Activated CD4-positive, alpha-beta T cell treated with anti-CD3 and anti-CD28 coated beads, Interleukin-2, amount 50 U/mL, for 16 hours (primary cell): Measurements from ENCODE around the gene PGBD1.
"Not testable (repeated sequence)": the region's sequence is repeated elsewhere in the genome, so short reads cannot be mapped to it uniquely, and the experiment has no call there.

ENCODE experiments used
- DNase-seq: peaks from one replicate; pipeline ENCODE4 v3.0.0-alpha.2; 2020

PGBD1 gene

DNA sequence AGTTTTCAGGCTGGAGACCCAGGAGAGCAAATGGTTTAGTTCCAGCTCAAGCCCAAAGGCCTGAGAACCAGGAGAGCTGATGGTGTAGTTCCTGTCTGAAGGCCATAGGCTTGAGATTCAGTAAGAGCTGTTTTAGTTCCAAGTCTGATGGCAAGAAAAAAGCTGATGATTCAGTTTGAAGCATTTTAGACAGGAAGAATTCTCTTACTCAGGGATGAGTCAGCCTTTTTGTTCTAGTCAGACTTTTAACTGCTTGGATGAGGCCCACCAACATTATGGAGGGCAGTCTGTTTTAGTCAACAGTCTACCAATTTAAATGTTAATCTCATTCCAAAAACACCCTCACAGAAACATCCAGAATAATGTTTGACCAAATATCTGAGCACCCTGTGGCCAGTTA lies 11.9 kb upstream of the PGBD1 start:
- DNase-seq = peak; percentile 69

DNA sequence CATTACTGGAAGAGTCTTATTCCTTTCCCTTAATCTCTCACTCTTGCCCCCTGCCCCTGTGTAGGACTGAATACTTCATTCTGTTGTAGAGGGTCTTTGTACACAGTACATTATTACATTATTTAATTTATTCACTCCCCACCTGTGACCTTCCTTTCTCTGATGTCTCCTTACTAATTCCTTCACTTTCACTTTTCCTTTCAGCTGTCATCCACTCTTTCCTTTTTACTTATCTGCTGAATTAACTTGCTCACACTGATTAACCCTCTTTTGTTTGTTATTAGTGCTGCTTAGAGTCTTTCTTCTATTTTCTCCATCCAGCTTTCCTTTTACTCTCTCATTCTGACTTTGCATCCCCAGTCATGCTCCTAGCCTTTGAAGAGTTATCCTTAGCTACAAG lies 6.5 kb upstream of the PGBD1 start:
- peak; percentile 10 for DNase-seq

DNA sequence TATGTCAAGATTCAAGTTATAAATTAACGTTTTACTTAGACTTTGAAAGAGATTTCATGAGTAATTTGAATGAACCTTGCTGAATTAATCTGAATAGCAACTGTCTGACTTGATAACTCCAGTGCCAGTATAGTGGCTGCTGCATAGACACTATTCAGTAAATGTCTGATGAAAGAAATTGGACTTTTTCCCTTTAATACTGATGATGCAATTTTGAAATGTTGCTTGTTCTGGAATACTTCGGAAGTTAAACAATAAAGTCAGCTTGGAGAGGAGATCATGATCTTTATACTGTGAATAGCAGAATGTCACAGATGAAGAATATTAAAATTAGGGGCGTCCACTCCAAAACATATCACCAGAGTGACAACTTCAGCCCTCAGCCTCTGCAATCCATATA lies 3.6 kb upstream of the PGBD1 start:
- DNase-seq = no peak

DNA sequence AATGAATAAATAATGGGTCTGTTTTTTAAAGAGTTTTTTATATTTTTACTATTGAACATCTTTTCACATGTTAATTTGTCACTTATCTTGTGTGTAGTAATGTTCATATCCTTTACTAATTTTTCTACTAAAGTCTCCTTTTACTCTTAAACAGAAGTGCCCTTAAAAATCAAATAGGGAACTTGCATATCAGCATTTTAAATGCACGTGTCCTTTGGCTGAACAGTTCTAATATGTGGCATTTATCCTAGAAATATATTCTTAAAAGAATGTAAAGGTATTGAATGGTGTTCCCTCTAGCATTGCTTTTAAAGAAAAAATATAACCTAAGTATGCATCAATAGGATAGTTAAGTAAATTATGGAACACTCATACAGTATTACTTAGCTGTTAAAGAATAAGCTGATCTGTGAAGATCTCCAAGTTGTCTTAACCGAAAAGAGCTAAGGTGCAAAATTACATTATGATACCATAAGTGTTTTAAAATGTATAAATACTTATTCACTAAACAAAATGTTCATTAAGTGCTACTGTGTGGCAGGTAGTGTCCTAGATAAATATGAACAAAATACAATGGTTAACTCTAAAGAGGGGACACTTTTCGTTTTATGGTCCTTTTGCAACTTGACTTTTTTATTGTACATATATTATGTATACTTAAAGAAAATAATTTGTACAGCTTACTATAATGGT lies 631 bp upstream of the PGBD1 start:
- DNase-seq = no peak

DNA sequence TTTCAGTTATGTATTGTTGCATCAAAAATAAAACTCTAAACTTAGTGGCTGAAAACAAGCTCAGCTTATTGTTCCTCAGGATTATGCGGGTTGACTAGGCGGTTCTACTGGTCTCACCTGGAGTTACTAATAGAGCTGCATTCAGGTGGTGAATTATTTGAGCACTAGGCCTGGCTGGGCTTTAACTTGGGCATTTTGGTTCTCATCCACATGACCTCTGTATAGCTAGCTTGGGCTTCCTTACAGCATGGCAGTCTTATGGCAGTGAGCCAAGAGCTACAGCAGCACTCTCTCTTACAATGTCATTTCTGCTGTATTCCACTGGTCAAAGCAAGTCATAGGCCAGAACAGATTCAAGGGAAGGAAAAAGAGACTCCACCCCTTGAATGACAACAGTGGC lies 1.6 kb downstream of the PGBD1 start:
- DNase-seq = no peak

DNA sequence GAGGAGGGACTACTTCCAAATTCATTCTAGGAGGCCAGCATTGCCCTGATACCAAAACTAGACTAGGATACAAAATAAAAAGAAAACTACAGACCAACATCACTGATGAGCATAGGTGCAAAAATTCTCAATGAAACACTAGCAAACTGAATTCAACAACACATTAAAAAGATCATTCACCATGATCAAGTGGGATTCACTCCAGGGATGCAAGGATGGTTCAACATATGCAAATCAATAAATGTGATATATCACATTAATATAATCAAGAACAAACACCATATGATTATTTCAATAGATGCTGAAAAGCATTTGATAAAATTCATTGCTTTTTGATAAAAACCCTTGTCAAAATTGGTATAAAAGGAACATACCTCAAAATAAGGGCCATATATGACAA lies 10.2 kb downstream of the PGBD1 start:
- no peak for DNase-seq

DNA sequence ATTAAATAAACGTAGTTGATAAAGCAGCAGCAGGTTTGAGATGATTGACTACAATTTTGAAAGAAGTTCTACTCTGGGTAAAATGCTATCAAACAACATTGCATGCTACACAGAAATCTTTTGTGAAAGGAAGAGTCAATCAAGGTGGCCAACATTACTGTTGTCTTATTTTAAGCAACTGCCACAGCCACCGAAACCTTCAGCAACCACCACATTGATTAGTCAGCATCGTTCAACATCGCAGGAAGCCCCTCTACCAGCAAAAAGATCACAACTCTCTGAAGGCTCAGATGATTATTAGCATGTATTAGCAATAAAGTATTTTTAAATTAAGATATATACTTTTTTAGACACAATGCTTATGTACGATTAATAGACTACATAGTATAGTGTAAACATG lies 14.0 kb downstream of the PGBD1 start:
- DNase-seq = no peak

DNA sequence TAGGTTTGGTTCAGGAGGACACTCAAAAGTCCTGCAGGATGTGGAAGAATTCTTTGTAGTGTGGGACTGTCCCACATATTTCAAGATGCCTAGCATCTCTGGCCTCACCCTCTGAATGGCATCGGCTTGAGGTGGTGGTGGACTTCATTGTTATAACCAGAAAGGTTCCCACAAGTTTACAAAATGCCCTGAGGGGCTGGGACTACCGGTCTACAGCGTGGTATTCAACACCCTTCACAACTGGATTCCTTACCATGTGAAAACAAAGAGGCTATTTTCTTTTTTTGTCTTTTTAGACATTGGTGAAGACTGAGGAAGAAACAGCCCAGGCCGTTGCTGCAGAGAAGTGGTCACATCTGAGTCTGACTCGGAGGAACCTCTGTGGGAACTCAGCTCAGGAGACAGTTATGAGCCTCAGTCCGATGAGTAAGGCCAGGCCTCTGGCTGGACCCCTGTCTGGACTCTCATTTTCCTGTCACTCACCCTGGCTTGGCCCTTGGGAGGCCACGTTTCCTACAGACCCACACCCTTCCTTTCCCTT lies 15.2 kb downstream of the PGBD1 start:
- DNase-seq = no peak

DNA sequence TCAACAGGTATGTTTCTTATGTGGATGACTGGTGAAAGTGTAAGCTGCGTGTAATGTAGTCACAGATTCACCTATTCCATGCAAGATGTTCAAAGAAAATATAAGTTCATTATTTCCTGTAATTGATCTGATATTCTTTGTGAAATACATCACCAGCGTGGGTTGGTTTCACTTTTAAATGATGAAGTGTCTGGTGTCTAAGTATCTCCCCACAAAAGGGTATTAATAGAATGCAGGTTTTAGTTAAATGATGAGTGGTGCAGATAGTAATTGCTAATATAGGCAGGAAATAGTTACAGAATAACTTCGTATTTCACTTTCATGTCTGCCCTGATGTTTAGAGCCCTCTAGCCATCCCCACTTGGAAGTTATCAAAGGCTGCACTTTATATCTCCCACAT lies 22.2 kb downstream of the PGBD1 start:
- no peak for DNase-seq

DNA sequence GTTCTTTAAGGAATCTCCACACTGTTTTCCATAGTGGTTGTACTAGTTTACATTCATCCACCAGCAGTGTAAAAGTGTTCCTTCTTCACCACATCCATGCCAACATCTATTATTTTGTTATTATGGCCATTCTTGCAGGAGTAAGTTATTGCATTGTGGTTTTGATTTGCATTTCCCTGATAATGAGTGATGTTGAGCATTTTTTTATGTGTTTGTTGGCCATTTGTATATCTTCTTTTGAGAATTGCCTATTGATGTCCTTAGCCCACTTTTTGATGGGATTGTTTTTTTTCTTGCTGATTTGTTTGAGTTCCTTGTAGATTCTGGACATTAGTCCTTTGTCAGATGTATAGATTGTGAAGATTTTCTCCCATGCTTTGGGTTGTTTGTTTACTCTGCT lies 25.0 kb downstream of the PGBD1 start:
- not testable (repeated sequence) for DNase-seq

DNA sequence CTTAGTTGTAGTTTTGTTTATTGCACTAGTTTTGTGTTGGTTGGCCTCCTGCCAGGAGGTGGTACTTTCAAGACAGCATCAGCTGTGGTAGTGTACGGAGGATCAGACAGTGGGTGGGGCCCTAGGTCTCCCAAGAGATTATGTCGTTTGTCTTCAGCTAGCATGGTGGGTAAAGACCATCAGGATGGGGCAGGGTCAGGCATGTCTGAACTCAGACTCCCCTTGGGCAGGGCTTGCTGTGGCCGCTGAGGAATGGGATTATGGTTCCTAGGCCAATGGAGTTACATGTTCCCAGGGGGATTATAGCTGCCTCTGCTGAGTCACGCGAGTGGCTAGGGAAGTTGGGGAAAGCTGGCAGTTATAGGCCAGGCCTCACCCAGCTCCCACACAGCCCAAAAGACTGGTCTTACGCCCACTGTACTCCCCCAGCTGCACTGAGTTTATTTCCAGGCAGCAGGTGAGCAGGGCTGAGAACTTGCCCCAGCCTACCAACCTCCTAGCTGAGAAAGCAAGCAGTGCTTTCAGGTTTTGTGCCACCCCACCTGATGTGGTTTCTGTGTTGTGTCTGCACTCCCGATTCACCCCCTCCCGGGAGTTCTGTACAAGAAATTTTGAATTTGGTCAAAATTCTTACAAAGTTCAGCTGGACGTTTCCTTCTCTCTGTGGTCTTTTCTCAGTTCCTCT lies 29.9 kb downstream of the PGBD1 start:
- no peak for DNase-seq

DNA sequence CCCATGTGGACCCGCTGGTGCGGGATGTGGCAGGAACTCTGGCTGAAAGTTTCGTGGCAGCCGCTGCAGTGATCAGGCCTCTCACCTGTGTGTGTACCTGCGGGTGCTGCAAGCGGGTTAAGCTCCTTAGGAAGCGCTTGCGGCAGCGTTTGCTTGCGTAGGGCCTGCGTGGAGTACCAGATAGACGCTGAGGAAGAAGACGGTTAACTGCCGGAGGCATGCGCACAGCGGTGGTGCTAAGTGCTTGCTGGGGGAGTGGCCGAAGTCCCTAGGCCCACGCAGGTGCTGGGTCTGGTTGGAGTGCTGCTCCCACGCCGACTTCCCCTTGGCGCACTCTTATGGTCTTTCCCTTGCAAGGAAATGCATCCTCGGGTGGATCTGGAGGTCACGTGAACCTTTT lies 31.6 kb downstream of the PGBD1 start:
- no peak for DNase-seq

DNA sequence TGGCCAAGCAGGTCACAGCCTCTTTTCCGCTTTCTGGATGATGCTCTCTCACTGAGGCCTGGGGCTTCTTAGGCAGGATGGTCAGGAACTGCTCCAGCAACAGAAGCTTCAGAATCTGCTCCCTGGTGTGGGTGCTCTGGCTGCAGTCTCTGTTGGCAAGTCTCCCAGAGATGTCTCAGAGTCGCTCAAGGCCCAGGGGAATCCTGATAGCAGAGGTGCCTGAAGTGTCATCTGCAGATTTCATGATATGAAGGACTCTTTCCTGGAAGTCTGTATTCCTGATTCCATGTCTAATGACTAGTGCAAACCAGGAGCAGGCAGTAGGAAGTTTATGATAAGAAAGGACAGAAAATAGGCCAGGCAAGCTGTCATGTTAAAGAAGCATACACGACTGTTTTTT lies 34.3 kb downstream of the PGBD1 start:
- DNase-seq = no peak

DNA sequence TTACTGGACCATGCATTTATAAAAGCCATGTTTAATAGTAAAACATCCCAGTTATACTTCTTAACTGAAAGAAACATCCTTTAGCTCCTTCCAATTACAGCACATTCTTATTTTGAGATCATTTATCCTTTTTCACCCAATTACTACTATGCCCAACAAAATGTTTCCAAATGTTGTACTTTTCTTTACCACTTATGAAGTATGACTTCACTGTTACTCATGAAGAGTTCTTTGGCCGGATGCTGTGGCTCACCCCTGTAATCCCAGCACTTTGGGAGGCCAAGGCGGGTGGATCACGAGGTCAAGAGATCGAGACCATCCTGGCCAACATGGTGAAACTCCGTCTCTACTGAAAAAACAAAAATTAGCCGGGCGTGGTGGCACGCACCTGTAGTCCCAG lies 36.5 kb downstream of the PGBD1 start:
- DNase-seq = not testable (repeated sequence)

DNA sequence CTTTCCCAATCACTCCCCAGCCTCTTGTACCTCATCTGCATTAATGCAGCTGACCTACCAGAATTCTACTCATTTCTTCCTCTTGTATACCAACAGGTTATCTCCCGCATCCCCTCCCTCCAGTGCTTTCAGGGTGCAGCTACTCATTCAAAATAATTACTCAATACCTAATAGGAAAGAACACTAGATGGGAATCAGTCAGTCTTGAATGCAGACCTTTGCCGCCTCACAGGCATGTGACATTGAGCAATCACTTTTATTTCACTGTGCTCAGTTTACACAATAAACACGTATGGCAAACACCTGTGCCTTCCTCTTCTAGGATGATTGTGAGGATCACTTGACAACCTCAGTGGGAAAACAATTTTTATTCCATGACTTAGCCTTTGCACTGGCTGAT lies 41.3 kb downstream of the PGBD1 start:
- no peak for DNase-seq

DNA sequence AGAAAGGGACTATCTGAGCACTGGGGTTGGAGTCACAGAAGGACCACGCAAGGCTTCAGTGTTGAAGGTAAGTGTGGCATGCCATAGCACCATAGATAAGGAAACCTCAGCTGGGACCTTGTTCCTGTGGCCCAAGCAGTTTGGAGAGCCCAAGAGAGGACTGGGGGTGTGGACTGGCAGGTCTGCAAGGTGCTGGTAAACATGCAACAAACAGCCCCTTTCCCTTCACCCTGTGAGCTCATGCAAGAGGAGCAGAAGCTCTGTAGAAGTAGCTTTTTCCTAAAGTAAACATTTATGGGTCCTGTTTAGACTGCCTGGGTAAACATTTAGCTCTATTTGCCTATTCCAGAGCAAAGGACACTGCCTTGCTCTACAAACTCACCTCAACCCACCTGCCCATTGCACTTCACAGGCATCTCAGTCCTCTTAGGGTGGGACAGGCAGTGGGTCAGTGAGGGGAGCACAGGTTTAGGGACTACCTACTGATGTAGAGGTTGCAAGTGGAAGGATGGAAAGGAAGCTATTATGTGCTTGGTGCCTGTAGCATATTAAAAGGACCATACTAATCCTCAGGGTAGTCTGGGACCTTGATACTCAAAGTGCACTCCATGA lies 42.5 kb downstream of the PGBD1 start:
- DNase-seq = no peak

DNA sequence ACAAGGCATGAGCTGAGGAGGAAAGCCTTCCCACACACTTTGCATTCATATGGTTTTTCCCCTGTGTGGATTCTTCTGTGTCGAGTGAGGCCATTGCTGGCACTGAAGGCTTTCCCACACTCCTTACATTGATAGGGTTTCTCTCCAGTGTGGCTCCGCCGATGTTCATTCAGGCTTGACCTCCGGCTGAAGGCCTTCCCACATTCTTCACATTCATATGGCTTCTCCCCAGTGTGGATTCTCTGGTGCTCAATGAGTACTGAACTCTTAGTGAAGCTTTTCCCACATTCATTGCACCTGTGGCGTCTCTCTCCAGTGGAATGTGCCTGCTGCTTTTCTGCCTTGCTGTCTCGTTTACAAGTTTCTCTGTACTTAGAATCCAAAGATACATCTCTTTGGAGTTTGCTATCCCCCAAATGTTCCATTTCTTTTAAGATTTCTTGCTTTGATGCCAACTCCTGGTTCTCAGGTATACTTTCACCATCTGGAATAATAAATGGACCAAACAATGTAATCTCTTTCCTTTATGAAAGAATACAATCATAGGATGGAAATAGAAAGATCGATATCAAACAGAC lies 45.1 kb downstream of the PGBD1 start:
- no peak for DNase-seq

DNA sequence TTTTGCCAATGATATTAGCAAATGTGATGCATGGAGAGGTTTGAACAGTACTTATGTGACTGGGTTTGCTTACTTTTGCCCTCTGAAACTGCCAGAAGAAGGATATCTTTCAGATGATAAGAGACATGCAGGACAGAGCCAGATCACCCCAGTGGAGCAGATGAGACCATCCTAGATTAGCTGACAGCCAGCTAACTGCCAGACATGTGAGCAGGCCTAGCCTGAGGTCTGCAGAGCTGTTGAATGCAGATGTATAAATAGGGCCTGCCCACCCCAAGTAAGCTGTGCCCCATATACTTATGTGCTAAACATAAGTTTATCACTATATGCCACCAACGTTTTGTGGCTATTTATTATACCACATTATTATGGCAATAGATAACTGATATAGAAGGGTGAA lies 48.7 kb downstream of the PGBD1 start:
- no peak for DNase-seq

DNA sequence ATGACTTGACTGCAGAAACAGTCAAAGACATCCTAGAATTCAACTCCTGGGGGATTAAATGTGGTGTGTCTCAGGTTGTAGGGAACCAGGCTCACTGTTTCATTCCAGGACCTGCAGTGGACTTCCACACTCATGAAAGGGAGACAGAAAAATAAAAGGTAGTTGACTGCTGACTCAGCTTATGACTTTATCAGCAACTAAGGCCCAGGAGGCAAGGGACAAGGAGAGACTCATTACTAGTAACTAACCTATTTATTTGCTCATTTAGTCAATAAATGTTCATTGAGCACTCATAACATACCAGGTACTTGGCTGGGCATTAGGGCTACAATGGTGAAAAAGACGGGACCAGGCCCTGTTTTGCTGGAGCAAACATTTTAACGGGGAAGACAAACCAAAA lies 51.7 kb downstream of the PGBD1 start:
- DNase-seq = no peak

DNA sequence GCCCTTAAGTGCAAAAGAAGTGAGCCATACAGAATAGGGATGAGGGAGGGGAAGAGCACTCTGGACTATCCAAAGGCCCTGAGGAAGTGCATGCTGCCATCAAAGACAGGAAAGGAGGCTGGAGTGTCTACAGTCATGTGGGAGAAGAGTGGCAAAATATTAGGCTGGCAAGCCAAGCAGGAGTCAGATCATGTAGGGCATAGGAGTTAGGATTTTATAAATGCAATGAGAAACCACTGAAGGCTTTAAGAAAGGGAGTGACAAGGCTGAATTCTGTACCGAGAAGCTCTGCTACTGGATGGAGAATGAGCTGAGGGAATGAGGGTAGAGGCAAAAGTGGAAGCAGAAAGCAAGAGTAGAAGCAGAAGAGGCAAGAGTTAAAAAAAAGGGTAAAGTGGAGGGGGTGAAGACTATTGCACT lies 52.2 kb downstream of the PGBD1 start:
- DNase-seq = no peak

DNA sequence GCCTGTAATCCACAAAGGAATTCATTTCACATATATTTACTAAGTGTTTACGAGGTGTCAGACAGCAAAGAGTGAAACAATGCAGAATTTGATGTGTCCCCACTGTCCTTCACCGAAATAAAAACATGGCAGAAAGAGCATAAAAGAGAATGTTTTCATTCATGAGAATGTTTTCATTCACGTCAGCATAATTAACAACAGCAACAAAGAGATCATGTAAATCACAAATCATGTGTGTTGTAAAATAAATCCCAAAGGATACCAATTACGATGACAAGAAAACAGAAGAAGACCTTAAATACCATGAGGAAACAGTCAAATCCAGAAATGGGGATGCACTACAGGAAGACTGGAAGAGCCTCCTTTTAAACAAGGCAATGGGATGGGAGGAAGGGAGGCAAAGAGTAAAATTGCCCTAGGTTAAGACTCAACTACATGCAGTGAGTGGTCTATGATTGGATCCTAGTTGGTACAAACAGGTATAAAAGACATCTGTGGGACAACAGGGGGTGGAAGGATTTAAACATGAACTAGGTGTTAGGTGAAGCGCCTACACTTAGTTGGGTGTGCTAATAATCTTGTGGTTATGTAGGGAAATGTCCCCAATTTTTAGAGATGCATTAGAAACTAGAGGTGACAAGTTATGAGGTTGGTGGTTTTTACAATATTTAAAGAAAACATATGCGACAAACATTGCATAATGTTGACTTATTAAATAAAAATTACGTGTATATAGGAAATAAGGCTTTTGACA lies 53.1 kb downstream of the PGBD1 start:
- no peak for DNase-seq

DNA sequence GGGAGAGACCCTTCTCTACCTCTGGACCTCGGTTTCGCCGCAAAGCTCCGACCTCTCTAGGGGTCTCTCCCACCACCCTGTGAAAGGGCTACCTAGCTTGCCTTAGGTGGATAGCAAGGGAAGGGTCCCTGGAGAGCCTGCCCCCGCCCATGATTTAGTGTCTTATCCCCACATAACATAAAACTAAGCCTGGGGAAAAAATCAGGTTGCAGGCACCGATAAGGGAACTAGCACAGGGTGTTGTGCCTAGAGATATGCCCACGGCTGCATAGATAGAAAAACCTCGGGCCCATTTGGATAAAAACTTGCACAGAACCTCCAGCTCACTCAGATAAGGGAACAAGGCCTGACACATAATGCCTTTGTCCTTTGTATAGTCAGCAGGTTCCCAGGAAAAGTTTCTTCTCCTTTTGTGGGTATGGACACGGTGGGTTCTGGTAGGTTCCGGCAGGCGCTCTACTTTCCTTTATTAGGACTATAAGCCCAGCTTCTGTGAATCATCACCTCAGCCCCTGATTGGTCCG lies 53.7 kb downstream of the PGBD1 start:
- DNase-seq = no peak
